OCI-LY7 (cell line): ENCODE data around the gene CYB5A. TPM values are rescaled to one million over a fixed set of nuclear protein-coding genes. Genes with fewer than 3 reads are reported as not detected.

Experiments used
- BruUV-seq: library from RNA; stranded (reverse); fragments of 400-500 nt; replicated peaks from 2 replicates; lab custom pipeline; 2021; lab: Mats Ljungman, UMichigan
- CTCF ChIA-PET: fragments of 300-600 bp; sonication (Branson Sonifier 250); formaldehyde crosslinking; loops from one replicate; lab custom pipeline; 2022; ENCODE audit warnings: antibody characterized with exemption; ENCODE audit not compliant: unreplicated experiment; lab: Charles Lee
- POLR2A ChIA-PET: fragments of 300-600 bp; sonication (Branson Sonifier 250); formaldehyde crosslinking; loops from one replicate; lab custom pipeline; 2022; ENCODE audit warnings: antibody characterized with exemption; lab: Charles Lee
- DNase-seq: peaks from one replicate; pipeline ENCODE4 v3.0.0-alpha.2; 2015; ENCODE audit warnings: low spot score
- H2AFZ ChIP-seq: fragments of 200-600 bp; sonication (generic), shearing (Covaris generic); 2 replicates; pipeline ENCODE4 v1.6.1; 2014; ENCODE audit warnings: mild to moderate bottlenecking, antibody characterized with exemption, low read length, moderate library complexity
- H3K27ac ChIP-seq: fragments of 200-600 bp; sonication (generic); 2 replicates; pipeline ENCODE4 v1.5.1; 2014; ENCODE audit warnings: mixed run types, low read depth, mild to moderate bottlenecking, moderate library complexity, low read length, inconsistent platforms; ENCODE audit not compliant: poor library complexity, severe bottlenecking
- H3K36me3 ChIP-seq: fragments of 200-600 bp; sonication (generic); 2 replicates; pipeline ENCODE4 v1.6.1; 2014; ENCODE audit warnings: mild to moderate bottlenecking, antibody characterized with exemption, low read length, moderate library complexity, mixed read lengths; ENCODE audit not compliant: insufficient read depth
- H3K4me1 ChIP-seq: fragments of 200-600 bp; sonication (generic); 2 replicates; pipeline ENCODE4 v1.5.1; 2014; ENCODE audit warnings: mild to moderate bottlenecking, low read length; ENCODE audit not compliant: insufficient read depth, poor library complexity, severe bottlenecking
- H3K4me2 ChIP-seq: fragments of 200-600 bp; sonication (generic); 2 replicates; pipeline ENCODE4 v1.6.1; 2014; ENCODE audit warnings: mild to moderate bottlenecking, low read length
- H3K4me3 ChIP-seq: fragments of 200-600 bp; sonication (generic); 2 replicates; pipeline ENCODE4 v1.5.1; 2014; ENCODE audit warnings: mild to moderate bottlenecking, low read depth, low read length; ENCODE audit not compliant: poor library complexity, severe bottlenecking
- H3K79me2 ChIP-seq: fragments of 200-600 bp; sonication (generic); 2 replicates; pipeline ENCODE4 v1.6.1; 2016; ENCODE audit warnings: low read depth, mild to moderate bottlenecking, low read length, moderate library complexity, mixed read lengths; ENCODE audit not compliant: insufficient read depth
- H3K9me2 ChIP-seq: fragments of 200-600 bp; sonication (generic); 2 replicates; pipeline ENCODE4 v1.6.1; 2016; ENCODE audit warnings: mild to moderate bottlenecking, low read length, mixed read lengths; ENCODE audit not compliant: insufficient read depth
- H3K9me3 ChIP-seq: fragments of 200-600 bp; sonication (generic); 2 replicates; pipeline ENCODE4 v1.6.1; 2014; ENCODE audit warnings: mild to moderate bottlenecking, mixed run types, low read length, mixed read lengths
- H4K20me1 ChIP-seq: fragments of 200-600 bp; sonication (generic); 2 replicates; pipeline ENCODE4 v1.6.1; 2014; ENCODE audit warnings: mild to moderate bottlenecking, antibody characterized with exemption, low read length, moderate library complexity, mixed read lengths; ENCODE audit not compliant: insufficient read depth
- EZH2phosphoT487 ChIP-seq: fragments of 200-600 bp; sonication (generic); IDR thresholded peaks from 2 replicates; pipeline ENCODE4 v1.6.1; 2018; ENCODE audit warnings: low read depth, borderline replicate concordance, mild to moderate bottlenecking, mixed run types, antibody characterized with exemption, low read length, moderate library complexity, mixed read lengths
- intact Hi-C: fragments of 100-400 bp; cut with micrococcal nuclease; formaldehyde crosslinking; loops from one replicate; pipeline ENCODE4 v1.10.0; 2022; ENCODE audit not compliant: unreplicated experiment
- total RNA-seq, 2 experiments: library from RNA; depleted of rRNA in 1 of 2; stranded (reverse); fragments of >200 nt in 1 of 2; shearing (Covaris generic) in 1 of 2; gene quantifications; 2 replicates each; pipeline ENCODE4 v1.2.3, GENCODE V29; 2014 to 2022
- TF ChIP-seq, protein P1 (sequence below): fragments of 200-600 bp; sonication (generic); conservative IDR thresholded peaks from 2 replicates; pipeline ENCODE4 v1.5.1; 2014; ENCODE audit warnings: mild to moderate bottlenecking, antibody characterized with exemption, low read length, moderate library complexity, mixed read lengths

Gene CYB5A
- total RNA-seq, 2 experiments from 2014 or later, result not detected

DNA sequence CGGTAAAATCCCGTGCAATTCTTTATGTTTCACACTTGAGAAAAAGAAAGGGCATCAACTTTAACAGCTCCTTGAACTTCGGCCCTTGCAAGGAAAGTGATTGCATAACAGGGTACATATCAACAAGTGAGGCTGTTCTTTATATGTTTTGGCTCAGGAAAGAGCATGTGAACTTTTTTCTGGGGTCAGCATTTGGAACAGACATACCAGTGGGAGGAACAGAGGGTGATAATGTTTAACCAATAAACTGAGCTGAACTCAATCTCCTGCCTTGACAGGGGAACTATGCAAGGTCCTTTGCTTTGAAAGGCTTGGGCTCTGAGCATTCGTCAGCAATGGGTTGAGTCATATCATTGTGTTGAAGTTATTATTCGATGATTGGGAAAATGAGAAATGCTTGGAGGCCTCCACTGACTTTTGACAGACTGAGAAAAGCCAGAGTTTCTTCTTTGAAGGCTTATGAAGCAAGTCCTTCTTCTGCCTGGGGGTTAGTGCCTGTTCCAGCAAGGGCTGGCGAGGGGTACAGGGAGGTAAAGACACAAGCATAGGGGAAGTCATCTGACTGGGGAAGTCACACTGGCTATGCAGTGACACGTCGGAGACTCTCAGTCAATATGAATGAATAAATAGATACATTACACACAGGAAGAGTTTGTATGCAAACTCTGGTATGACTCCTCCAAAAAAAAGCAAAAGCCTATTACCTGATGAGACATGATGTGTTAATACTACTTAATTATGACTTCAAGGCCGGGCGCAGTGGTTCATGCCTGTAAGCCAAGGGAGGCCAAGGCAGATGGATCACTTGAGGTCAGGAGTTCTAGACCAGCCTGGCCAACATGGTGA, 57.2 kb downstream of the CYB5A start:
- no TSS peak for BruUV-seq
- CTCF ChIA-PET, result no interaction called here
- H2AFZ ChIP-seq, result no peak overlapping the region

DNA sequence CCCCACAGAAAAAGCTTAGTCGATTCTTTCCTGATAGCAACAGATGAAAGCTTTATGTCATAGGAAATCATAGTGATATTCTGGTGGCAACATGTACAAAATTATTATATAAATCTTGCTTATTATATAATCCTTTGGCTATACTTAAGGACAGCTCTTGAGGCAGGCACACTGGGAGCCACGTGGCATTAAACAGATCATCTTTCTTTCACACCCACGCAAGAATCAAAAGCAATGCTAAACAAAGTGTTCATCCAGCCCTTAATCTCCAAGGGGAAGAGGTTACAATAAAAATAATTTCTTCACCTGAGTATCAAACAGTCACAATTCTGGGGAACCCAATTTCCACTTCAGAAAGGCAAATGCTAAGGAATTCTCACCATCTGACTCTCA, 57.8 kb downstream of the CYB5A start:
- Histone ChIP-seq H3K79me2 (no peaks in the 10 kb centered on the region), H2AFZ (no peak overlapping the region), H3K9me2 (no peaks in the 10 kb centered on the region), H3K4me2 (no peak overlapping the region), H3K4me3 (no peak overlapping the region), H3K4me1 (no peaks in the 10 kb centered on the region), H4K20me1 (no peaks in the 10 kb centered on the region), H3K27ac (no peak overlapping the region), H3K36me3 (no peaks in the 10 kb centered on the region), H3K9me3 (no peaks in the 10 kb centered on the region)
- no TSS peak for BruUV-seq
- ChIA-PET CTCF (no interaction called here), POLR2A (interaction anchor here (0.6 kb wide), 1 partner anchor 19 kb away, joined by 3 read pairs; no protein-coding TSS in a partner anchor)
- intact Hi-C loops, result no loop called here
- TF ChIP-seq EZH2phosphoT487, result no peak
- TF ChIP-seq, protein P1, sequence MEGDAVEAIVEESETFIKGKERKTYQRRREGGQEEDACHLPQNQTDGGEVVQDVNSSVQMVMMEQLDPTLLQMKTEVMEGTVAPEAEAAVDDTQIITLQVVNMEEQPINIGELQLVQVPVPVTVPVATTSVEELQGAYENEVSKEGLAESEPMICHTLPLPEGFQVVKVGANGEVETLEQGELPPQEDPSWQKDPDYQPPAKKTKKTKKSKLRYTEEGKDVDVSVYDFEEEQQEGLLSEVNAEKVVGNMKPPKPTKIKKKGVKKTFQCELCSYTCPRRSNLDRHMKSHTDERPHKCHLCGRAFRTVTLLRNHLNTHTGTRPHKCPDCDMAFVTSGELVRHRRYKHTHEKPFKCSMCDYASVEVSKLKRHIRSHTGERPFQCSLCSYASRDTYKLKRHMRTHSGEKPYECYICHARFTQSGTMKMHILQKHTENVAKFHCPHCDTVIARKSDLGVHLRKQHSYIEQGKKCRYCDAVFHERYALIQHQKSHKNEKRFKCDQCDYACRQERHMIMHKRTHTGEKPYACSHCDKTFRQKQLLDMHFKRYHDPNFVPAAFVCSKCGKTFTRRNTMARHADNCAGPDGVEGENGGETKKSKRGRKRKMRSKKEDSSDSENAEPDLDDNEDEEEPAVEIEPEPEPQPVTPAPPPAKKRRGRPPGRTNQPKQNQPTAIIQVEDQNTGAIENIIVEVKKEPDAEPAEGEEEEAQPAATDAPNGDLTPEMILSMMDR, result no peak
- no peak for DNase-seq

More for the DNA sequence above, 57.2 kb downstream of the CYB5A start:
- Histone ChIP-seq H3K9me3 (no peaks in the 10 kb centered on the region), H3K79me2 (no peaks in the 10 kb centered on the region), H3K4me2 (no peak overlapping the region), H3K36me3 (no peaks in the 10 kb centered on the region), H4K20me1 (no peaks in the 10 kb centered on the region), H3K4me1 (no peaks in the 10 kb centered on the region), H3K27ac (no peak overlapping the region), H3K9me2 (no peaks in the 10 kb centered on the region), H3K4me3 (no peak overlapping the region)
- no peak for TF ChIP-seq EZH2phosphoT487
- TF ChIP-seq, protein P1, result no peak
- POLR2A ChIA-PET, result no interaction called here
- intact Hi-C loops, result no loop called here
- DNase-seq, result no peak
